ENCODE measurements around the gene IL1F10.

GRCh38 chr2:113068249-113068648, 479 bp downstream of the IL1F10 start:
- TF ChIP-seq, protein P1, sequence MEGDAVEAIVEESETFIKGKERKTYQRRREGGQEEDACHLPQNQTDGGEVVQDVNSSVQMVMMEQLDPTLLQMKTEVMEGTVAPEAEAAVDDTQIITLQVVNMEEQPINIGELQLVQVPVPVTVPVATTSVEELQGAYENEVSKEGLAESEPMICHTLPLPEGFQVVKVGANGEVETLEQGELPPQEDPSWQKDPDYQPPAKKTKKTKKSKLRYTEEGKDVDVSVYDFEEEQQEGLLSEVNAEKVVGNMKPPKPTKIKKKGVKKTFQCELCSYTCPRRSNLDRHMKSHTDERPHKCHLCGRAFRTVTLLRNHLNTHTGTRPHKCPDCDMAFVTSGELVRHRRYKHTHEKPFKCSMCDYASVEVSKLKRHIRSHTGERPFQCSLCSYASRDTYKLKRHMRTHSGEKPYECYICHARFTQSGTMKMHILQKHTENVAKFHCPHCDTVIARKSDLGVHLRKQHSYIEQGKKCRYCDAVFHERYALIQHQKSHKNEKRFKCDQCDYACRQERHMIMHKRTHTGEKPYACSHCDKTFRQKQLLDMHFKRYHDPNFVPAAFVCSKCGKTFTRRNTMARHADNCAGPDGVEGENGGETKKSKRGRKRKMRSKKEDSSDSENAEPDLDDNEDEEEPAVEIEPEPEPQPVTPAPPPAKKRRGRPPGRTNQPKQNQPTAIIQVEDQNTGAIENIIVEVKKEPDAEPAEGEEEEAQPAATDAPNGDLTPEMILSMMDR (IDR thresholded peaks at IDR 0.05) = no peak
- TF ChIP-seq POLR2A (IDR thresholded peaks at IDR 0.05) = no peak

Measured in lower leg skin (tissue), 3 donors.